GM18907 (cell line): ENCODE results near the gene IP6K2.

Experiments
- ATAC-seq: cut with Tn5 transposase; IDR thresholded peaks from one replicate; pipeline ENCODE4 v1.9.1; 2021; ENCODE audit warnings: mild to moderate bottlenecking, moderate library complexity; ENCODE audit not compliant: unreplicated experiment

The IP6K2 gene

DNA sequence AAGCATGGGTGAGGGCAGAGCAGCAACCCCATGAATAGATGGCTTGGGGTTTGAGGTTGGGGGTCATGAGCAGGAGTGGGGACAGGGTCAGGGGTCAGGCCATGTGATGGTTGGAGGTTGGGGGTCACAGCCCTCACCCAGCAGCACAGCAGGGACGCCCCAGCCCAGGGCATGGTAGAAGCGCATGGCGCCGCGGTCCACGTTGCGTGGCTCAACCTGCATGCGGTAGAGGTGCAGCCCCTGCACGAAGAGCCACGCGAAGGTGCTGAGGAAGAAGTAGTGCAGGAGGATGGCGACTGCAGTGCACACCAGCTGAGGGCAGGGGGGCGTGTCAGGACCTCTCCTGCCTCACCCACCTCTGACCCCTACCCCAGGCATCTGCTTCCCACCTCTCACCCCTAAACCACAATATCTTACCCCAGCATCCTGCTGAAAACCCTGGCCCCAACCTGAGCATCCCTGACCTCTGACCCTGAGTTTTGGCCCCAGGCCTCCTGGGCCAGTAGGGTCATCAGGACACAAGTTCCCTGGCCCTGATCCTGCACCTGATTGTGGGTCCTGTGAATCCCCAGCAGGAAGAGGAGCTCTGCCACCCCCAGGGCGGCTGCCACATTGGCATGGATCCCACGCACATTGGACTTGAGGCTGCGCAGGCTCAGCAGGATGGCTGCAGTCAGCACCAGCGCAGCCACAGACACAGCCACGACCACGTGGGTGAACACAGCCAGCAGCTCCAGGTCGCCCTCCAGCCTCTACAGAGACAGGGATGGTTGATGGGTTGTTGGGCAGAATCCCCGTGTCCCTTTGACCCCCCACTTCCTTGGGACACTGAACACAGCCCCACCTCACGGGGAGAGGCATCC lies 71.9 kb downstream of the IP6K2 start:
- ATAC-seq = no peak

GRCh38 chr3:48642605-48643004 lies 74.4 kb downstream of the IP6K2 start:
- no peak for ATAC-seq

DNA sequence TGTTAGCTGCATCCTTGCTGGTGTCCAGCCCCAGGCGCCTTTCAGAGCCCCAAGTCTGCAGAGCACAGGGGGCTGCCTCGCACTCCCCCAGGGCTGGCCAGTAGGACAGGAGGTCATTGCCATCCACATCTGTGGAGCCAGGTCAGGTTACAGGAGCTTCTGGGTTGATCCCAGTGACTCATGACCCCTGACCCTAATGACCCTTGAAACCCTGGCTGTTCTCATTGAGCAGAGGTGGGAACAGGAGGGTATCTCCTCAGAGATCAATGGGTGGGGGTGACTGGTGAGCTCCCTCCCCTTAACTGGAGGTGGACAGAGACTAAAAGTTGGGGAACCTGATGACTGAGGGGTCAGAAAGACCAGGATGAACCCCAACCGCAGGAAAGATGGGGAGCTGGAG lies 75.6 kb downstream of the IP6K2 start:
- ATAC-seq = no peak

DNA sequence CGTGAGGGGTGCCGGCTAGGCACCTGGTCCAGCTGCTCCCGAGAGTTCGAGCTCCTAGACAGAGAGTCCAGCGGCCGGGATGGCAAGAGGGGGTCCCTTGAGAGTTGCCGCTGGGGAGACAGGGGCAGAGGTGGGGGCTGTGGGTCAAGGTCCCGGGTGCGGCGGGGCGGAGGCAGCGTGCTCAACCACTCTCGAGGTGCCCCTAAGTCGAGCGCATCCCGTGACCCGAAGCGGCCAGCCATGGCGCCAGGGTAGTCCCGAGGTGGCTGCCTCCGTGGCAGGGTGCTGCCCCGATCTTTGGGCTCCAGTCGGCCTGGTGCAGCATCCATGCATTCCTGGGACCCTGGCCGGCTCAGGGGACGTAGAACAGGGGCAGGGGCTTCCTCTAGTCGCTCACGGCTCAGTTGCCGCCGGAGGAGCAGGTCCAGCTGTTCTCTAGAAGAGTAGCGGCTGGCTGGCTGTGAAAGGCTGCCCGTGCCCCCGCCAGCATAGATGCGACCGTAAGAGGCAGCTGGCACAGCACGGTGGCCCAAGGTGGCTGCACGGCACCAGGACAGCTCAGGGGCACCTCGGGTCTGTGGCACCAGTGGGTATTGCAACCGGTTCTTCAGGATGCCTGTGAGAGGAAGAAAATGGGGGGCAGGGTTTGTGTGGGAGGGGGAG lies 76.9 kb downstream of the IP6K2 start:
- ATAC-seq = no peak
